ENCODE results near the gene SEC23A. TPM values are rescaled to one million over a fixed set of nuclear protein-coding genes. Genes with fewer than 3 reads are reported as not detected.

The SEC23A gene
- 323 and 349 TPM in 2 replicates for total RNA-seq

GRCh38 chr14:39102969-39103957 lies at the start of gene SEC23A:
TSS of gene SEC23A (minus strand) at chr14:39103235. CDS start at chr14:39096118, 7,117 bp downstream.

GRCh38 chr14:39114073-39114838 lies 11.2 kb upstream of the SEC23A start, which contains the start of gene GEMIN2:
TSS of gene GEMIN2 (plus strand) at chr14:39114323. CDS start at chr14:39114339, 16 bp downstream.

Small RNAs within 50 kb of the gene (small RNA-seq; reads per million reads assigned to genes)
- gene AL109628.1 (ENCODE audit: low replicate concordance) (not detected), gene RF00019 (ENCODE audit: low replicate concordance) (not detected)

Other genes starting within 250 kb of the SEC23A start
- gene GEMIN2, start 11.1 kb upstream of the SEC23A start, total RNA-seq, result 12.3 and 19.9 TPM in 2 replicates
- gene TRAPPC6B, start 67.1 kb upstream of the SEC23A start, total RNA-seq, result 25.6 and 32.8 TPM in 2 replicates
- 14.7 and 19.2 TPM in 2 replicates for gene PNN, start 72.0 kb upstream of the SEC23A start, total RNA-seq
- 17.8 and 36.1 TPM in 2 replicates for gene MIA2, start 130.7 kb upstream of the SEC23A start, total RNA-seq

All from placental pericyte (primary cell).